Measurements from ENCODE around the gene SFT2D2.

Gene SFT2D2

DNA sequence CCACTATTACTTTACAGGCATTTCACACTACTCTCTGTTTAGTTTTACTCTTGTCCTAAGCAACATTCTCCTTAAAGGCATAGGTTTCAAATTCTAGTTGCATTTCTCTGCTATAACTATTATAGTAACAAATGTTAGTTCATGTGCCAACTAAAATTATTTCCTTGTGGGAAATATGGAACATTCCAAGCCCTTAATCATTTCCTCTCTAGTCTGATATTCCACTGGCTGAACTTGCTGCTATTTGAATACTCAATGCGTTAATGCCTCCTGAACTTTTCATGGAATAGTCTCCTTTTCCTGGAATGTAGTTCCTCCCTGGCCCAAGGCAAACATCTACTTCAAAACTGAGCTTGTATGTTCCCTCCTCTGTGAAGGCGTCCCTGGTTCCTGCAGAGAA, 35.6 kb downstream of the SFT2D2 start:
- DNase-seq, result peak; percentile 8
- H3K4me3 ChIP-seq (ENCODE audit: low read depth, low read length), result no peak overlapping the region
- H3K27ac ChIP-seq, result peak overlapping the region; percentile 38
- no peaks in the 10 kb centered on the region for H3K36me3 ChIP-seq (replicated peaks)
- H3K27me3 ChIP-seq (replicated peaks), result no peaks in the 10 kb centered on the region
- TF ChIP-seq, protein P1, sequence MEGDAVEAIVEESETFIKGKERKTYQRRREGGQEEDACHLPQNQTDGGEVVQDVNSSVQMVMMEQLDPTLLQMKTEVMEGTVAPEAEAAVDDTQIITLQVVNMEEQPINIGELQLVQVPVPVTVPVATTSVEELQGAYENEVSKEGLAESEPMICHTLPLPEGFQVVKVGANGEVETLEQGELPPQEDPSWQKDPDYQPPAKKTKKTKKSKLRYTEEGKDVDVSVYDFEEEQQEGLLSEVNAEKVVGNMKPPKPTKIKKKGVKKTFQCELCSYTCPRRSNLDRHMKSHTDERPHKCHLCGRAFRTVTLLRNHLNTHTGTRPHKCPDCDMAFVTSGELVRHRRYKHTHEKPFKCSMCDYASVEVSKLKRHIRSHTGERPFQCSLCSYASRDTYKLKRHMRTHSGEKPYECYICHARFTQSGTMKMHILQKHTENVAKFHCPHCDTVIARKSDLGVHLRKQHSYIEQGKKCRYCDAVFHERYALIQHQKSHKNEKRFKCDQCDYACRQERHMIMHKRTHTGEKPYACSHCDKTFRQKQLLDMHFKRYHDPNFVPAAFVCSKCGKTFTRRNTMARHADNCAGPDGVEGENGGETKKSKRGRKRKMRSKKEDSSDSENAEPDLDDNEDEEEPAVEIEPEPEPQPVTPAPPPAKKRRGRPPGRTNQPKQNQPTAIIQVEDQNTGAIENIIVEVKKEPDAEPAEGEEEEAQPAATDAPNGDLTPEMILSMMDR (IDR thresholded peaks at IDR 0.05; ENCODE audit: low read depth, low read length, missing control alignments), result no peak
- in situ Hi-C loops (cut with HindIII; ENCODE audit: low pct_ligation_motif_present, low sequenced_read_pairs), result no loop called here

DNA sequence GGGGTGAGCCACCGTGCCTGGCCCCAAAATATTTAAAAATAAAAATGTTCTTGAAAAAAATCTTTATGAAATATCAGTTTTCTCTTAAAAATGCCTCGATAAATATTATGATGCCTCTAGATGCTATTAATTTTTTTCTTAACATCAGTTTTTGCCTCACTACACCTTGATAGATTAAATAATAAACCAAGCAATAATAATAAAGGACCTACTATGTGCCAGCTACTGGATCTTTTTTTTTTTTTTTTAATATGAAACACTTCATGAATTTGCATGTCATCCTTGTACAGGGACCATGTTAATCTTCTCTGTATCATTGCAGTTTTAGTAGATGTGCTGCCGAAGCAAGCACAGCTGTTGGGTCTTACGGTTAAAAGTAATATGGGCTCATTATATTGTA, 37.3 kb downstream of the SFT2D2 start:
- no peaks in the 10 kb centered on the region for H3K27me3 ChIP-seq (replicated peaks)
- in situ Hi-C loops (cut with HindIII; ENCODE audit: low pct_ligation_motif_present, low sequenced_read_pairs), result no loop called here

DNA sequence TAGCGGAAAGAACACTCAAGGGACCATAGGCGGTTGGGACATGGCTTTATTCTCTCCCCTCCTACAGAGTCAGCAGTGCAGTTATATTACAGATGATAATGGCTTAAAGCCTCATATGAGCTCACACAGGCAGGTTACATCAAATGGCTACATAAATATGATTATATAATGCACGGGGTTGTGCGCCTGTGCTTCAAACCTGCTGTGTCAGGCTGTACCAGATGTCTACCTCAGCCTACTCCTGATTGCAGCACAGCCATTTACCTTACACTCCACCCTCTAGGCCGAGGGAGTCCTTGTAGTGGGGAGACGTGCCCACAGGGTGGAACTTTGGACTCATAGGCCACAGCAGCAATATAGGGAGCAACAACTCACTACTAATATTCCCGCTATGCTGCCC, 38.5 kb downstream of the SFT2D2 start:
- no peak for DNase-seq
- in situ Hi-C loops (cut with HindIII; ENCODE audit: low pct_ligation_motif_present, low sequenced_read_pairs), result no loop called here
- TF ChIP-seq, protein P1 (IDR thresholded peaks at IDR 0.05; ENCODE audit: low read depth, low read length, missing control alignments), result no peak
- H3K27me3 ChIP-seq (replicated peaks), result no peaks in the 10 kb centered on the region
- no peaks in the 10 kb centered on the region for H3K36me3 ChIP-seq (replicated peaks)
- no peak overlapping the region for H3K27ac ChIP-seq
- no peak overlapping the region for H3K4me3 ChIP-seq (ENCODE audit: low read depth, low read length)

More for the DNA sequence above, 37.3 kb downstream of the SFT2D2 start:
- H3K27ac ChIP-seq, result no peak overlapping the region
- no peaks in the 10 kb centered on the region for H3K36me3 ChIP-seq (replicated peaks)
- TF ChIP-seq, protein P1 (IDR thresholded peaks at IDR 0.05; ENCODE audit: low read depth, low read length, missing control alignments), result no peak
- no peak for DNase-seq
- no peak overlapping the region for H3K4me3 ChIP-seq (ENCODE audit: low read depth, low read length)

DNA sequence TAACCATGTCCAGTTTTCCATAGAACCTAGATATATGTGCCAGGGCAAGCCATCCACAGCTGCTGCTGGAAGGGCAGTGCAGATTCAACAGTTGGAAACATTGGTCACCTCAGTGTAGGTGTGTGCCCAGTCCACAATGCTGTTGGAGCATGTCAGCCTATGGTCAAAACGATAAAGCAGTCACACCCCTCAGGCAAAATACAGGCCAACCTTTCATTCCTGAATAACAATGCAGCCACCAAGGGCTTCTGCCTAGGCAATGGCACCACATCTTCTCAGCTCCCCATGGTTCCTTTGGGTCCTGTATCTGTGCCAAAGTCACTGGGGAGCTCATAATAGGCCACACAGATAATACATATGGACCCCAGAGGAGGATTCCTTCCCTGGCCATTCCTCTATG, 39.8 kb downstream of the SFT2D2 start:
- H3K4me3 ChIP-seq (ENCODE audit: low read depth, low read length), result no peak overlapping the region
- no peak overlapping the region for H3K27ac ChIP-seq
- TF ChIP-seq, protein P1 (IDR thresholded peaks at IDR 0.05; ENCODE audit: low read depth, low read length, missing control alignments), result no peak
- in situ Hi-C loops (cut with HindIII; ENCODE audit: low pct_ligation_motif_present, low sequenced_read_pairs), result no loop called here
- H3K36me3 ChIP-seq (replicated peaks), result no peaks in the 10 kb centered on the region
- H3K27me3 ChIP-seq (replicated peaks), result no peaks in the 10 kb centered on the region
- no peak for DNase-seq

DNA sequence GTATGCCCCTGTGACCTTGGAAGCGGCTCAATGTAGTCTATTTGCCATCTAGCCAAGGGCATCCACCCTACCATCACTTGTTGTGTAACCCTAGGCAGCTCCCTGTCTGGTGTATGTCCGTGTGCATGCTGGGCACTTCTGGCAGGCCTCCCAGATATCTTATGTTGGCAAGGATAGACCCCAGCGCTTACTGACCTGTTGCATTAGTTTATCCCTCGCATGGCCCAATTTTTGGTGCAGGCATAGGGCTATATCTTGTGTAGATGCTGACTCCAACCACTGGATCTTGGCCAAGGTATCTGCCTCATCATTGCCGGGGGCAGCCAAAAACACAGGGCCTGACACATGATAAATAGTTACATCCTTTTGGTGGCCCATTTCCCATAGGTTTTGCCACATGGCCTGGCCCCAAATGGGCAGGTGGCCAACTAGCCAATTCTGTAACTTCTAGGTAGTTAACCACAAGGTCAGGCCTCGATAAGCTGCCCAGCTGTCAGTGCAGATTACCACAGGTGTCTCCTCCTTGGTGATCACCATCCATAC, 40.9 kb downstream of the SFT2D2 start:
- Histone ChIP-seq H3K36me3 (replicated peaks) (no peaks in the 10 kb centered on the region), H3K27me3 (replicated peaks) (no peaks in the 10 kb centered on the region), H3K27ac (no peak overlapping the region), H3K4me3 (ENCODE audit: low read depth, low read length) (no peak overlapping the region)
- no peak for DNase-seq
- in situ Hi-C loops (cut with HindIII; ENCODE audit: low pct_ligation_motif_present, low sequenced_read_pairs), result no loop called here
- TF ChIP-seq, protein P1 (IDR thresholded peaks at IDR 0.05; ENCODE audit: low read depth, low read length, missing control alignments), result no peak

DNA sequence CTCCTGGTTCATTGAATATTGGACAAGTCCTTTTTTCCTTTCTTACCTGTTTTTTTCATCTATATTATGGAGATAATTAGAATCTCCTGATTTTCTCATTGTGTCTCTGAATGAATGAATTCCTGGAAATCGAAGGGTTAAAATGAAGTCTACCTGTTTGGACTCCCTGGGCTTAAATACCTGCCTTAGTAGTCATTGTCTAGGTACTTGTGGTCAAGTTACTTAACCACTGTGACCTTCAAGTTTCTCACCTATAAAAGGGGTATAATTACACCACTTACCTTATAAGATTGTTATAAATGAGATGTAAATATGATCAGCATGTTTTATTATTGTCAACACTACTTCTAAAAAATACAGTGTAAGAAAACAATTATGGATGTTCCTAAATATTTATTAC, 45.8 kb downstream of the SFT2D2 start:
- no peaks in the 10 kb centered on the region for H3K27me3 ChIP-seq (replicated peaks)
- H3K4me3 ChIP-seq (ENCODE audit: low read depth, low read length), result no peak overlapping the region
- no peak overlapping the region for H3K27ac ChIP-seq
- in situ Hi-C loops (cut with HindIII; ENCODE audit: low pct_ligation_motif_present, low sequenced_read_pairs), result no loop called here
- DNase-seq, result no peak
- TF ChIP-seq, protein P1 (IDR thresholded peaks at IDR 0.05; ENCODE audit: low read depth, low read length, missing control alignments), result no peak
- H3K36me3 ChIP-seq (replicated peaks), result no peaks in the 10 kb centered on the region

Measured in brain microvascular endothelial cell (primary cell).